ENCODE measurements around the gene XPA. TPM values are rescaled to one million over a fixed set of nuclear protein-coding genes. Genes with fewer than 3 reads are reported as not detected.
A peak's percentile ranks its signal among the peaks of the same experiment; 100 is the strongest.

Gene XPA
- total and polyA plus RNA-seq, 4 experiments from 2014 or later = 24.0 to 36.2 (median 28.9) TPM

DNA sequence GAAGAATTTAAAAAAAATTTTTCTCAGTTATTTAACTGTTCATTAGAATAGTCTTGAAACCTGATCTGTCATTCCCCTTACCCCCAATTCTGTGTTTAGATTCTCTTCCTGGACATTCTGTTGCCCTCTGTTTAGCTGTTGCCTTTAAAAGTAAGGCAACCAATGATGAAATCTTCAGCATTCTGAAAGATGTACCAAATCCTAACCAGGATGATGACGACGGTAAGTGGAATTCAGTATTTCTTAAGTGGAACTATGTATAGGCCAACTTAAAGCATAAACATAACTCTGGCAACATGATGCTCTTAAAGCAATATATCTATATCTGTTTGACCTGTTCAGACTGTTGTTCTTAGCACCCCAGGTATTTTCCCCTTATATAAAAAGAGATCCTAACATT lies 36.3 kb downstream of the XPA start:
- Histone ChIP-seq H3K4me1 (ENCODE audit: insufficient read depth, low read length) (no peaks in the 10 kb centered on the region), H3K27me3 (ENCODE audit: insufficient read depth, low read length) (no peaks in the 10 kb centered on the region), H3K36me3 (ENCODE audit: insufficient read depth, low read length) (peaks cover 64% of the 10 kb centered on the region), H3K4me3 (ENCODE audit: low read length in 2 of 2) (no peak overlapping the region), H3K9me3 (ENCODE audit: control insufficient read depth in 1 of 2, low read length in 2 of 2) (no peaks in the 10 kb centered on the region), H3K27ac (ENCODE audit: low read depth, low read length) (no peak overlapping the region)
- intact Hi-C loops (cut with micrococcal nuclease) = no loop called here
- peak overlapping the region in 2 of 7 donors; percentile 23 to 73 for H3K27ac Mint-ChIP-seq
- ChIA-PET POLR2A (ENCODE audit: partially characterized antibody) (interaction anchor here (0.6 to 1.2 kb wide), 2 partner anchors 37 to 596 kb away, joined by 3 read pairs; partner anchors contain the start of gene XPA), CTCF (ENCODE audit: partially characterized antibody) (interaction anchor here (1.1 to 1.9 kb wide), 2 partner anchors 9 to 804 kb away, joined by 3 to 5 read pairs; no protein-coding TSS in a partner anchor)
- peaks cover 3 to 11% (median 6%) of the 10 kb centered on the region in 4 donors for H3K4me1 Mint-ChIP-seq
- H3K36me3 Mint-ChIP-seq = peaks cover 67 to 84% of the 10 kb centered on the region in 2 donors
- H3K4me3 Mint-ChIP-seq = no peak overlapping the region
- H3K9me3 Mint-ChIP-seq = no peaks in the 10 kb centered on the region
- no peaks in the 10 kb centered on the region for H3K27me3 Mint-ChIP-seq
- DNase-seq = no peak

DNA sequence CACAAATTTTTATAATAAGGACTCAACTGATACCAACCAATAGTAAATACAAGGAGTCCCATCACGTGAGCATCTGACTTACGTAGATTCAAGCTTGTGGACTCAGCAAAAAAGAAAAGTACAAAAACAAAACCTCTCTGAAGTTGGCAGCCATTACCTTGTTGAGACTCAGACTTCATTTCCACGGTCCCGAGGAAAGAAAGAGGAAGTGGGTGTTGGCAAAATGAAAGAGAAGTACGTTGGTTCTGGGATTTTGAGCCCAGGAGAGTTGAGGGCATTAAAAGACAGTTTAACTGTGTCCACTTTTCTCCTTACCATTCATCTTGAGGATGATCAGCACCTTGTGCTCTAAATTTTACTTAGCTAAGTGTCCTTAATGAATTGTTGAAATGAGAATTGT lies 36.8 kb downstream of the XPA start:
- peak overlapping the region in 2 of 7 donors; percentile 14 to 15 for H3K27ac Mint-ChIP-seq
- no peak overlapping the region for H3K4me3 Mint-ChIP-seq
- peaks cover 67 to 86% of the 10 kb centered on the region in 2 donors for H3K36me3 Mint-ChIP-seq
- Histone ChIP-seq H3K27me3 (ENCODE audit: insufficient read depth, low read length) (no peaks in the 10 kb centered on the region), H3K27ac (ENCODE audit: low read depth, low read length) (no peak overlapping the region), H3K4me1 (ENCODE audit: insufficient read depth, low read length) (no peaks in the 10 kb centered on the region), H3K4me3 (ENCODE audit: low read length in 2 of 2) (no peak overlapping the region), H3K9me3 (ENCODE audit: control insufficient read depth in 1 of 2, low read length in 2 of 2) (no peaks in the 10 kb centered on the region), H3K36me3 (ENCODE audit: insufficient read depth, low read length) (peaks cover 66% of the 10 kb centered on the region)
- POLR2A ChIA-PET (ENCODE audit: partially characterized antibody) = interaction anchor here (0.6 to 1.2 kb wide), 2 partner anchors 37 to 597 kb away, joined by 3 read pairs; partner anchors contain the start of gene XPA
- H3K27me3 Mint-ChIP-seq = no peaks in the 10 kb centered on the region
- CTCF ChIA-PET (ENCODE audit: partially characterized antibody) = interaction anchor here (1.1 to 1.9 kb wide), 2 partner anchors 10 to 803 kb away, joined by 3 to 5 read pairs; no protein-coding TSS in a partner anchor
- intact Hi-C loops (cut with micrococcal nuclease) = no loop called here
- peaks cover 3 to 9% (median 6%) of the 10 kb centered on the region in 4 donors for H3K4me1 Mint-ChIP-seq
- no peaks in the 10 kb centered on the region for H3K9me3 Mint-ChIP-seq
- no peak for DNase-seq

DNA sequence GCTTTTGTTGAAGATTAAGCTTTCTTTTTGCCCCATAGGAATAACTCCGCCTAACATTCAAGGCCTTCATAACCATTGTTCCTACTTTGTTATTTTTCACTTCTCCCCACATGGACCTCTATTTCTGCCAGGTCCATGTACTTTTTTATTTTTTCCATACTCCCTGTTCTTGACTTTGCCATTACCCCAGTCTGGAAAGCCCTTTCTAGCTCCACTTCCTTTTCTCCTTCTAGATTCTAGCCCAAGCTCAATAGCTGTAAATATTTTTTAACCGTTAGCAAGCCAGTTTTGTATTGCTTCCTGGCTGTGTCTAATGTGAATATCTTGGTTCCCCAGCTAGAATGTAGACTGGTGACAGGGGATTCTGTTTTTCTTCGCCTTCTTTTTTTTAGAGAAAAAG lies 37.4 kb downstream of the XPA start:
- H3K4me3 ChIP-seq (ENCODE audit: low read length in 2 of 2) = no peak overlapping the region
- H3K27ac Mint-ChIP-seq = peak overlapping the region in 2 of 7 donors; percentile 6 to 13
- DNase-seq = no peak
- H3K36me3 ChIP-seq (ENCODE audit: insufficient read depth, low read length) = peaks cover 64% of the 10 kb centered on the region
- ChIA-PET POLR2A (ENCODE audit: partially characterized antibody) (interaction anchor here (0.8 kb wide), 1 partner anchor 19 kb away, joined by 3 read pairs; no protein-coding TSS in a partner anchor), CTCF (ENCODE audit: partially characterized antibody) (interaction anchor here (0.9 to 1.9 kb wide), 3 partner anchors 10 to 803 kb away, joined by 3 to 5 read pairs (median 3); no protein-coding TSS in a partner anchor)
- no peaks in the 10 kb centered on the region for H3K27me3 ChIP-seq (ENCODE audit: insufficient read depth, low read length)
- no peak overlapping the region for H3K4me3 Mint-ChIP-seq
- H3K27ac ChIP-seq (ENCODE audit: low read depth, low read length) = no peak overlapping the region
- H3K36me3 Mint-ChIP-seq = peaks cover 66 to 86% of the 10 kb centered on the region in 2 donors
- H3K27me3 Mint-ChIP-seq = no peaks in the 10 kb centered on the region
- intact Hi-C loops (cut with micrococcal nuclease) = no loop called here
- no peaks in the 10 kb centered on the region for H3K4me1 ChIP-seq (ENCODE audit: insufficient read depth, low read length)
- H3K9me3 Mint-ChIP-seq = no peaks in the 10 kb centered on the region
- peaks cover 3 to 9% (median 6%) of the 10 kb centered on the region in 4 donors for H3K4me1 Mint-ChIP-seq
- H3K9me3 ChIP-seq (ENCODE audit: control insufficient read depth in 1 of 2, low read length in 2 of 2) = no peaks in the 10 kb centered on the region

DNA sequence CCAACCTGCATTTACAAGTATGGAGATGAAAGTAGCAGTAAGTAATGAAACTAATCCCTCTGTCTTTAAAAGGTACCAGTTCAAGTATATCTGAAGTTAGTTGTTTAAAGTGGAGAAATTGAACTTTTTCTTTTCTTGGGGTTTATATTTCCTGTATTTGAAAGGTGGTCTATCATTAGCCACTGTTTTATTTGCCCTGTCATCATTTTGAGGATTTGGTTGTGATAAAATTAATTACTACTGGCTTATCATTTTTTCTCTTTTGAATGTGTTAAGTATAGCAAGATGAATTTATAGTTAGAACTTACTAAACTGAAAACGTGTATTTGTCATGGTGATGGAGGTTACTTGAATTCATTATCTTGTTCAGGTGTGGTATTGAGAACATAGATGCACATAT lies 38.4 kb downstream of the XPA start:
- Mint-ChIP-seq H3K4me3 (no peak overlapping the region), H3K4me1 (peaks cover 3 to 7% (median 6%) of the 10 kb centered on the region in 4 donors), H3K9me3 (no peaks in the 10 kb centered on the region), H3K27ac (peak overlapping the region in 2 of 7 donors; percentile 0 to 13), H3K36me3 (peaks cover 66 to 86% of the 10 kb centered on the region in 2 donors), H3K27me3 (no peaks in the 10 kb centered on the region)
- Histone ChIP-seq H3K9me3 (ENCODE audit: control insufficient read depth in 1 of 2, low read length in 2 of 2) (no peaks in the 10 kb centered on the region), H3K27ac (ENCODE audit: low read depth, low read length) (no peak overlapping the region), H3K4me1 (ENCODE audit: insufficient read depth, low read length) (no peaks in the 10 kb centered on the region), H3K4me3 (ENCODE audit: low read length in 2 of 2) (no peak overlapping the region), H3K27me3 (ENCODE audit: insufficient read depth, low read length) (no peaks in the 10 kb centered on the region), H3K36me3 (ENCODE audit: insufficient read depth, low read length) (peaks cover 62% of the 10 kb centered on the region)
- ChIA-PET CTCF (ENCODE audit: partially characterized antibody) (no interaction called here), POLR2A (ENCODE audit: partially characterized antibody) (no interaction called here)
- DNase-seq = no peak
- intact Hi-C loops (cut with micrococcal nuclease) = no loop called here

DNA sequence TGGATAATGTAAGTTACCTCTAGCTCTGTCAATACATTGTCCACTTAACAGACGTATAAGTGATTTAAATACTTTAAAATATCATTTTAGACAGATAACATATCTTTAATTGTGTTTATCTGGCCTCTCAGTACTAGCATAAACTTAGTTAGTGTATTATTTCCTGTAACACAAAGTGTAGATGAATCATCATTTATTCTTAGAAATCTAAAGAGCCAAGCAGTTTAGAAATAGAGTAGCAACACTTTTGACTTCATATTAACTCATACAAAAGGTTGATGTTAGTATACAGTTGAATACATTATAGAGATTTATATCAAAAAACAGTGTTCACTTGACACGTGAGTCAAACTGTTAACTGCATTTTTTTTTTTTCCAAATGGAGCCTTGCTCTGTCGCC lies 45.5 kb downstream of the XPA start:
- Histone ChIP-seq H3K27ac (ENCODE audit: low read depth, low read length) (no peak overlapping the region), H3K27me3 (ENCODE audit: insufficient read depth, low read length) (no peaks in the 10 kb centered on the region), H3K4me3 (ENCODE audit: low read length in 2 of 2) (no peak overlapping the region), H3K9me3 (ENCODE audit: control insufficient read depth in 1 of 2, low read length in 2 of 2) (no peaks in the 10 kb centered on the region), H3K36me3 (ENCODE audit: insufficient read depth, low read length) (peaks cover 57% of the 10 kb centered on the region), H3K4me1 (ENCODE audit: insufficient read depth, low read length) (no peaks in the 10 kb centered on the region)
- no peak for DNase-seq
- Mint-ChIP-seq H3K4me1 (peaks cover 0 to 5% (median 0%) of the 10 kb centered on the region in 4 donors), H3K4me3 (no peak overlapping the region), H3K27me3 (no peaks in the 10 kb centered on the region), H3K9me3 (no peaks in the 10 kb centered on the region), H3K27ac (peak overlapping the region in 1 of 7 donors; percentile 10), H3K36me3 (peaks cover 49 to 83% of the 10 kb centered on the region in 2 donors)
- intact Hi-C loops (cut with micrococcal nuclease) = no loop called here
- ChIA-PET CTCF (ENCODE audit: partially characterized antibody) (no interaction called here), POLR2A (ENCODE audit: partially characterized antibody) (no interaction called here)

DNA sequence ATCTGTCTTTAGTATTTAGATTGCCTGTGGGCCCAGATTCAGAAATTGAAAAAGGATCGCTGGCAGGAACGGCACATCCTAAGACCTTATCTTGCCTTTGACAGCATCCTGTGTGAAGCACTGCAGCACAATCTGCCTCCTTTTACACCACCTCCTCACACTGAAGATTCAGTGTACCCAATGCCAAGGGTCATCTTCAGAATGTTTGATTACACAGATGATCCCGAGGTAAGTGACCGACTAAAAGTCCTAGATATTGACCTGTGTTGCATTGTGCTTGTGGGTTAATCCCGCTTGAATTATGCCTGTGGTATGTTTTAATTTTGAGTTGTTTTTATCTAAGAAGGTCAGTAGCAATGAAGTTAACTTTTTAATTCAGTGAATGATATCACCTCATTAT lies 49.1 kb downstream of the XPA start:
- H3K4me3 ChIP-seq (ENCODE audit: low read length in 2 of 2) = no peak overlapping the region
- peaks cover 33 to 78% of the 10 kb centered on the region in 2 donors for H3K36me3 Mint-ChIP-seq
- H3K27me3 Mint-ChIP-seq = no peaks in the 10 kb centered on the region
- H3K4me3 Mint-ChIP-seq = no peak overlapping the region
- no peaks in the 10 kb centered on the region for H3K27me3 ChIP-seq (ENCODE audit: insufficient read depth, low read length)
- DNase-seq = no peak
- ChIA-PET POLR2A (ENCODE audit: partially characterized antibody) (no interaction called here), CTCF (ENCODE audit: partially characterized antibody) (no interaction called here)
- peaks cover 3 to 12% (median 8%) of the 10 kb centered on the region in 4 donors for H3K4me1 Mint-ChIP-seq
- H3K9me3 ChIP-seq (ENCODE audit: control insufficient read depth in 1 of 2, low read length in 2 of 2) = no peaks in the 10 kb centered on the region
- peaks cover 52% of the 10 kb centered on the region for H3K36me3 ChIP-seq (ENCODE audit: insufficient read depth, low read length)
- no peak overlapping the region for H3K27ac ChIP-seq (ENCODE audit: low read depth, low read length)
- H3K27ac Mint-ChIP-seq = peak overlapping the region in 1 of 7 donors; percentile 52
- H3K4me1 ChIP-seq (ENCODE audit: insufficient read depth, low read length) = no peaks in the 10 kb centered on the region
- H3K9me3 Mint-ChIP-seq = no peaks in the 10 kb centered on the region
- intact Hi-C loops (cut with micrococcal nuclease) = no loop called here

DNA sequence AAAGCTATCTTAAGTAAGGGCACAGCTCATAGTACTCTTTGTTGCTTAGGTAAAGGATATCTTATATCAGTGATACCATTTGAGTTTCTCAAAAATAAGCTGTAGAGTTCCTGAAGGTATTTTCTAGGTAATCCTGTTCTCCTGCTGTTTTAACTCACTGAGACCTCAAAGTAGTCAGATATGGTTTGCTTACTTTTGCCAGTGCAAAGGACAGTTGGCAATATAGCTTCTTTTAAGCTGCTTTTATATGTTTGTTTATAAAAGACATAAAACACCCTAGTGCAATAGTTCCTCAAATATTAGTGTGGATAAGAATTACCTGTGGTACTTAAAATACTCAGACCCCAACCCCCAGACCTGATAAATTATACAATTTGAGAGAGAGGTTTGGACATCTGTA lies 51.4 kb downstream of the XPA start:
- intact Hi-C loops (cut with micrococcal nuclease) = no loop called here
- H3K4me1 Mint-ChIP-seq = peaks cover 3 to 12% (median 9%) of the 10 kb centered on the region in 4 donors
- H3K9me3 Mint-ChIP-seq = no peaks in the 10 kb centered on the region
- DNase-seq = no peak
- no peaks in the 10 kb centered on the region for H3K9me3 ChIP-seq (ENCODE audit: control insufficient read depth in 1 of 2, low read length in 2 of 2)
- no peak overlapping the region for H3K27ac Mint-ChIP-seq
- ChIA-PET POLR2A (ENCODE audit: partially characterized antibody) (interaction anchor here (0.7 to 1.5 kb wide), 3 partner anchors 9 to 51 kb away, joined by 3 to 7 read pairs (median 4); partner anchors contain the start of genes NCBP1, TSTD2 and XPA), CTCF (ENCODE audit: partially characterized antibody) (interaction anchor here (2.1 kb wide), 1 partner anchor 30 kb away, joined by 8 read pairs; no protein-coding TSS in a partner anchor)
- no peaks in the 10 kb centered on the region for H3K4me1 ChIP-seq (ENCODE audit: insufficient read depth, low read length)
- H3K36me3 Mint-ChIP-seq = peaks cover 35 to 78% of the 10 kb centered on the region in 2 donors
- H3K27me3 Mint-ChIP-seq = no peaks in the 10 kb centered on the region
- no peaks in the 10 kb centered on the region for H3K27me3 ChIP-seq (ENCODE audit: insufficient read depth, low read length)
- H3K27ac ChIP-seq (ENCODE audit: low read depth, low read length) = no peak overlapping the region
- H3K4me3 Mint-ChIP-seq = no peak overlapping the region
- H3K36me3 ChIP-seq (ENCODE audit: insufficient read depth, low read length) = peaks cover 59% of the 10 kb centered on the region
- H3K4me3 ChIP-seq (ENCODE audit: low read length in 2 of 2) = no peak overlapping the region

Data from CD4-positive, alpha-beta memory T cell (primary cell).